ENCODE data around the gene AGFG2.

- TF ChIP-seq REST (tag by site-specific recombination; IDR thresholded peaks at IDR 0.05) (no peak), ZNF19 (tag by site-specific recombination; IDR thresholded peaks at IDR 0.05; ENCODE audit: low read depth) (no peak), CTCF (tag by site-specific recombination; IDR thresholded peaks at IDR 0.05) (no peak), ZNF423 (tag by site-specific recombination; IDR thresholded peaks at IDR 0.05) (no peak), BCL11B (tag by site-specific recombination; IDR thresholded peaks at IDR 0.05; ENCODE audit: low read depth) (no peak), ZNF214 (tag by site-specific recombination; IDR thresholded peaks at IDR 0.05; ENCODE audit: borderline replicate concordance) (no peak), ZNF350 (tag by site-specific recombination; IDR thresholded peaks at IDR 0.05) (no peak), ZNF274 (IDR thresholded peaks at IDR 0.05; ENCODE audit: low read length) (no peak), ZNF274 (tag by site-specific recombination; IDR thresholded peaks at IDR 0.05; ENCODE audit: borderline replicate concordance) (no peak), MZF1 (tag by site-specific recombination; IDR thresholded peaks at IDR 0.05; ENCODE audit: borderline replicate concordance) (no peak), ZNF549 (tag by site-specific recombination; IDR thresholded peaks at IDR 0.05) (no peak)
Measured at GRCh38 chr7:100570954-100571828, 32.2 kb downstream of the AGFG2 start.
